Kidney (tissue), 14 donors: ENCODE measurements around the gene HNF4A. TPM values are rescaled to one million over a fixed set of nuclear protein-coding genes. Genes with fewer than 3 reads are reported as not detected.

Source experiments
- DNase-seq, 5 donors: peaks; one replicate each; pipeline ENCODE4 v3.0.0-alpha.2; 2013 to 2020
- FAIRE-seq: peaks from 2 replicates; lab custom pipeline; 2012; peaks lifted over from hg19 to GRCh38; lab: Jason Lieb, UNC
- H3K27ac ChIP-seq, 2 donors: one replicate each; pipeline ENCODE4 v1.7.0; 2013; ENCODE audit warnings: low read depth in 2 of 2, low read length in 2 of 2, inconsistent platforms in 1 of 2
- H3K27me3 ChIP-seq: one replicate; pipeline ENCODE4 v1.7.1; 2013; ENCODE audit warnings: low read length, inconsistent platforms; ENCODE audit not compliant: control insufficient read depth, insufficient read depth
- H3K36me3 ChIP-seq, 3 donors: one replicate each; pipeline versions ENCODE4 v1.7.0 to v1.7.1; 2013; ENCODE audit warnings: low read length in 3 of 3, control low read depth in 1 of 3, inconsistent platforms in 1 of 3; ENCODE audit not compliant: insufficient read depth in 3 of 3, control insufficient read depth in 2 of 3
- H3K4me1 ChIP-seq, 3 donors: one replicate each; pipeline versions ENCODE4 v1.7.0 to v1.7.1; 2013; ENCODE audit warnings: low read length in 3 of 3, inconsistent platforms in 1 of 3, low read depth in 1 of 3; ENCODE audit not compliant: control insufficient read depth in 2 of 3, insufficient read depth in 2 of 3
- H3K4me3 ChIP-seq, 3 donors: one replicate each; pipeline versions ENCODE4 v1.7.0 to v1.8.1; 2013; ENCODE audit warnings: low read length in 3 of 3, control low read depth in 1 of 3, inconsistent platforms in 1 of 3
- H3K9ac ChIP-seq, 3 donors: one replicate each; pipeline versions ENCODE4 v1.7.0 to v1.7.1; 2013; ENCODE audit warnings: low read length in 3 of 3, control low read depth in 1 of 3, inconsistent platforms in 1 of 3
- H3K9me3 ChIP-seq, 3 donors: one replicate each; pipeline versions ENCODE4 v1.7.0 to v1.7.1; 2013; ENCODE audit warnings: low read length in 3 of 3, control low read depth in 1 of 3, inconsistent platforms in 1 of 3; ENCODE audit not compliant: control insufficient read depth in 2 of 3, insufficient read depth in 1 of 3
- CTCF ChIP-seq: IDR thresholded peaks from 3 replicates; pipeline ENCODE4 v1.5.1; 2012; ENCODE audit warnings: mild to moderate bottlenecking, moderate library complexity, borderline replicate concordance; ENCODE audit not compliant: insufficient read depth; ENCODE audit errors: extremely low read depth
- intact Hi-C: fragments of 100-400 bp; cut with DNase I; formaldehyde crosslinking; loops from one replicate; pipeline ENCODE4 v1.11.1; 2022
- polyA plus RNA-seq: library from polyadenylated mRNA; stranded (reverse); fragments of 350-450 nt; fragmentation: Illumina TruSeq; extraction: RNeasy Lipid Tissue Mini Kit (QIAGEN cat#74804); gene quantifications from one replicate; pipeline ENCODE4 v1.2.3, GENCODE V29; 2014; ENCODE audit warnings: low read depth, low replicate concordance; ENCODE audit not compliant: insufficient read depth
- total RNA-seq: library from RNA; stranded (reverse); fragmentation: NEBNext Ultra II Directional; extraction: Animal tissue kit (Norgen Biotek cat#: 25700); gene quantifications from one replicate; pipeline ENCODE4 v1.2.1, GENCODE V29; 2021
- donor health status: control.
- donor health status: control.
- donor health status: control.
- donor health status: control.
- donor health status: control.
- donor health status: DM: yes; HTN: yes; CAD: no.
- donor health status: Normal renal cell carcinoma (clear cell type).

The HNF4A gene
- total and polyA plus RNA-seq, 2 donors from 2014 or later, result 26.0 to 42.1 TPM

DNA sequence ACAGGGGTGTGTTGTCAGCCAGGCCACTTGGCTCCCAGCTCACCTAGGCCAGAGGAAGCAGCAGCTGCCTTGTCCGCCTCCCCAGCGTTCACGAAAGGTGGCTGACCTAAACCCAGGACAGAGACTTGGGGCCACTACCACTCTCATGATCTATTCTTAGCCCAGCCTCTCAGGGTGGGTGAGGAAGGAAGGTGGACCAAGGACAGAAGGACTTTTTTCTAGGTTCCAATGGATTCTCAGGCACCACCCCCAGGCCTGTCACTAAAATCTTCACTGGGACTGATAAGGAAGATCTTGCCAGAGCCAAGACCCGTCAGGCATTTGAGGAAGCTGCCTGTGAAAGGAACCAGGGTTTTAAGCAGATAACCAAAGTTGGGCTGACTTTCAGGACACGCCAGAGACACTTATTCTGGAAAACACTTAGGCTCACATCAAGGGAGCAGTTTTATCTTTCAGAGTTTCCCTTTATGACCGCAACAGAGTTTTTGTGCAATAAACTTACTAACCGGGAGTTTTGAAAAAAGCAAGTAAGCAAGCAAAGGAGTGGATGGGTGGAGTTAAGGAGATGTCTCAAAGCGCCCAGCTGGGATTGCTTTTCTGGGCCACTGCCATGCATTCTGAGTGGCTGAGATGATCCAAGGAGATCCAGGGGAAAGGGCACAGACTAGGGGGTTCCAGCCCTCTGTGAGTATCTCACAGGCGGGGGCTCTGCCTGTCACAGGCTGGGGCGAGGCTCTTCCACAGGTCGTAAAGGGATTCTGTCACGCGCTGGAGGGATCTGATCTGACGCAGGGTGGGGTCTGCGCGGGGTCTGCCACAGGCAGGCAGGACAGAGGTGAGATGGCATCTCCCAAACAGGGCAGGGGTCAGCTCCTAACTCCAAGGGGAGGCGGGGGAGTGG lies 45.5 kb upstream of the HNF4A start:
- Histone ChIP-seq H3K27ac (no peak overlapping the region), H3K36me3 (peaks cover 0 to 5% (median 4%) of the 10 kb centered on the region in 3 donors), H3K27me3 (no peaks in the 10 kb centered on the region), H3K4me1 (peaks cover 0 to 13% (median 7%) of the 10 kb centered on the region in 3 donors), H3K4me3 (peak overlapping the region; percentile 88 to 97 (median 97)), H3K9ac (peak overlapping the region; percentile 78 to 97 (median 91)), H3K9me3 (no peaks in the 10 kb centered on the region)
- FAIRE-seq (no peak), DNase-seq (peak in 1 of 5 donors; percentile 39)
- intact Hi-C loops, result loop anchor here (5.0 kb wide), 1 partner anchor 93 kb away; no protein-coding TSS in a partner anchor
- TF ChIP-seq CTCF, result no peak

GRCh38 chr20:44310664-44311639 lies 44.5 kb upstream of the HNF4A start, which contains the start of gene FITM2:
Gene FITM2 (minus strand): TSS chr20:44311202. CDS start chr20:44311148, 54 bp downstream.
- Histone ChIP-seq H3K4me1 (peaks cover 0 to 13% (median 7%) of the 10 kb centered on the region in 3 donors), H3K9ac (peak within 1 kb of the TSS; percentile 78 to 97 (median 91)), H3K36me3 (peaks cover 0 to 5% (median 4%) of the 10 kb centered on the region in 3 donors), H3K27me3 (no peaks in the 10 kb centered on the region), H3K4me3 (peak within 1 kb of the TSS; percentile 88 to 97 (median 97)), H3K27ac (peak within 1 kb of the TSS; percentile 57 to 74), H3K9me3 (no peaks in the 10 kb centered on the region)
- FAIRE-seq (no peak), DNase-seq (peak; percentile 97 to 99 (median 98))
- intact Hi-C loops, result loop anchor here (5.0 kb wide), 1 partner anchor 94 kb away; no protein-coding TSS in a partner anchor
- TF ChIP-seq CTCF, result peak; percentile 95

GRCh38 chr20:44314870-44315269 lies 40.6 kb upstream of the HNF4A start:
- intact Hi-C loops, result loop anchor here (5.0 kb wide), 1 partner anchor 98 kb away; no protein-coding TSS in a partner anchor
- no peaks in the 10 kb centered on the region for H3K9me3 ChIP-seq
- H3K4me3 ChIP-seq, result no peak overlapping the region
- TF ChIP-seq CTCF, result no peak
- DNase-seq (no peak), FAIRE-seq (no peak)
- H3K4me1 ChIP-seq, result peaks cover 0 to 9% (median 4%) of the 10 kb centered on the region in 3 donors
- no peaks in the 10 kb centered on the region for H3K27me3 ChIP-seq
- no peaks in the 10 kb centered on the region for H3K36me3 ChIP-seq
- no peak overlapping the region for H3K9ac ChIP-seq
- H3K27ac ChIP-seq, result no peak overlapping the region
